HepG2 (cell line): ENCODE measurements around the gene CPED1. TPM values are rescaled to one million over a fixed set of nuclear protein-coding genes. Genes with fewer than 3 reads are reported as not detected.

Experiments used
- ATAC-seq: fragments of 200-7000 bp; cut with Tn5 transposase; 3 replicates; pipeline ENCODE4 v1.9.1; 2020; ENCODE audit warnings: mild to moderate bottlenecking, moderate library complexity
- BruUV-seq: library from RNA; stranded (reverse); fragments of 400-500 nt; replicated peaks from 2 replicates; lab custom pipeline; 2021; lab: Mats Ljungman, UMichigan
- CTCF ChIA-PET: fragments of 300-600 bp; formaldehyde crosslinking; extraction: SDS; loops from one replicate; lab custom pipeline; 2021; ENCODE audit warnings: low total read pairs, inconsistent platforms, low intra/inter-chr PET ratio; lab: Yijun Ruan, JAX
- POLR2A ChIA-PET: fragments of 350-600 bp; sonication (Branson Sonifier 250); formaldehyde crosslinking; loops from one replicate; lab custom pipeline; 2020; ENCODE audit warnings: antibody characterized with exemption, inconsistent platforms; lab: Yijun Ruan, JAX
- DNase-seq: peaks from one replicate; pipeline ENCODE4 v3.0.0-alpha.2; 2015; ENCODE audit warnings: low spot score
- FAIRE-seq: peaks from 3 replicates; lab custom pipeline; 2011; peaks lifted over from hg19 to GRCh38; lab: Jason Lieb, UNC
- H2AFZ ChIP-seq: one replicate; pipeline ENCODE4 v1.6.1; 2011; ENCODE audit warnings: low read length, inconsistent platforms
- H3K27ac ChIP-seq: fragments of 300-600 bp; 3 replicates; pipeline ENCODE4 v1.8.0; 2011; ENCODE audit warnings: mixed run types, mild to moderate bottlenecking, mixed read lengths, low read length, inconsistent platforms; ENCODE audit not compliant: insufficient read depth; ENCODE audit errors: extremely low read length
- H3K27me3 ChIP-seq, 2 experiments: fragments of 200-600 bp in 1 of 2; 2 replicates in 1 of 2; 3 replicates in 1 of 2; pipeline versions ENCODE4 v1.6.0 to v1.8.0; 2011; ENCODE audit warnings: low read length in 2 of 2, mild to moderate bottlenecking in 2 of 2, moderate library complexity in 2 of 2, inconsistent platforms in 1 of 2; ENCODE audit not compliant: insufficient read depth in 2 of 2, control insufficient read depth in 1 of 2
- H3K36me3 ChIP-seq, 2 experiments: fragments of 200-600 bp in 1 of 2; replicated peaks in 1 of 2; 2 replicates in 1 of 2; 3 replicates in 1 of 2; pipeline versions ENCODE4 v1.5.1 to v1.8.0; 2011; ENCODE audit warnings: low read length in 2 of 2, inconsistent platforms in 1 of 2; ENCODE audit not compliant: insufficient read depth in 2 of 2, control insufficient read depth in 1 of 2
- H3K4me1 ChIP-seq: 2 replicates; pipeline ENCODE4 v1.5.1; 2012; ENCODE audit warnings: low read length, inconsistent platforms; ENCODE audit not compliant: insufficient read depth
- H3K4me2 ChIP-seq: 2 replicates; pipeline ENCODE4 v1.6.0; 2011; ENCODE audit warnings: low read depth, low read length, inconsistent platforms
- H3K4me3 ChIP-seq, 3 experiments: fragments of 200-600 bp in 1 of 3; sonication (generic), shearing (Covaris generic) in 1 of 3; replicated peaks in 1 of 3; 2 replicates each; pipeline ENCODE4 v1.5.1; 2011 to 2016; ENCODE audit warnings: low read length in 3 of 3, inconsistent platforms in 2 of 3, low read depth in 2 of 3, mild to moderate bottlenecking in 2 of 3, control low read depth in 1 of 3, mixed read lengths in 1 of 3; ENCODE audit not compliant: insufficient read depth in 1 of 3
- H3K79me2 ChIP-seq: one replicate; pipeline ENCODE4 v1.6.1; 2011; ENCODE audit warnings: low read length, inconsistent platforms; ENCODE audit not compliant: insufficient read depth
- H3K9ac ChIP-seq: 2 replicates; pipeline ENCODE4 v1.6.0; 2011; ENCODE audit warnings: mild to moderate bottlenecking, low read depth, low read length, inconsistent platforms; ENCODE audit not compliant: insufficient read depth
- H3K9me3 ChIP-seq: 2 replicates; pipeline ENCODE4 v1.5.1; 2012; ENCODE audit warnings: mild to moderate bottlenecking, low read length
- H4K20me1 ChIP-seq: 2 replicates; pipeline ENCODE4 v1.6.0; 2011; ENCODE audit warnings: inconsistent platforms, mild to moderate bottlenecking, low read length, moderate library complexity; ENCODE audit not compliant: insufficient read depth
- DMTF1 ChIP-seq: sonication (generic); formaldehyde crosslinking; IDR thresholded peaks from 2 replicates; pipeline ENCODE4 v1.4.0; 2020; ENCODE audit warnings: mild to moderate bottlenecking, missing genetic modification reagents
- FOXO1 ChIP-seq: sonication (generic); formaldehyde crosslinking; IDR thresholded peaks from 2 replicates; pipeline ENCODE4 v1.4.0; 2020; ENCODE audit warnings: missing genetic modification reagents
- GABPA ChIP-seq, 2 experiments: IDR thresholded peaks; 2 replicates each; pipeline ENCODE4 v1.6.1; 2011 to 2016; ENCODE audit warnings: low read depth in 2 of 2, low read length in 1 of 2, missing biosample characterization in 1 of 2, missing genetic modification characterization in 1 of 2
- GPN1 ChIP-seq: sonication (generic); formaldehyde crosslinking; IDR thresholded peaks from 2 replicates; pipeline ENCODE4 v1.5.1; 2020; ENCODE audit warnings: missing genetic modification reagents, borderline replicate concordance
- HNF1A ChIP-seq, 2 experiments: sonication (generic) in 1 of 2; formaldehyde crosslinking in 1 of 2; IDR thresholded peaks; 2 replicates each; pipeline versions ENCODE4 v1.4.0 to v1.6.1; 2016 to 2020; ENCODE audit warnings: borderline replicate concordance in 1 of 2, low read depth in 1 of 2, mild to moderate bottlenecking in 1 of 2, missing genetic modification reagents in 1 of 2
- MAF1 ChIP-seq: sonication (generic); formaldehyde crosslinking; IDR thresholded peaks from 2 replicates; pipeline ENCODE4 v1.5.0; 2020; ENCODE audit warnings: missing genetic modification reagents, borderline replicate concordance
- MEIS2 ChIP-seq: sonication (generic); formaldehyde crosslinking; IDR thresholded peaks from 2 replicates; pipeline ENCODE4 v1.9.0; 2021; ENCODE audit warnings: mild to moderate bottlenecking, missing genetic modification reagents
- NBN ChIP-seq: fragments of 450-650 bp; conservative IDR thresholded peaks from 2 replicates; pipeline ENCODE4 v1.6.1; 2017
- RFXAP ChIP-seq: sonication (generic); formaldehyde crosslinking; IDR thresholded peaks from 2 replicates; pipeline ENCODE4 v1.4.0; 2020; ENCODE audit warnings: missing genetic modification reagents, borderline replicate concordance
- SRF ChIP-seq: IDR thresholded peaks from 2 replicates; pipeline ENCODE4 v1.6.1; 2011; ENCODE audit warnings: mild to moderate bottlenecking, low read depth, low read length, moderate library complexity
- TEAD2 ChIP-seq: sonication (generic); formaldehyde crosslinking; IDR thresholded peaks from 2 replicates; pipeline ENCODE4 v1.9.0; 2021; ENCODE audit warnings: missing genetic modification reagents
- THRA ChIP-seq: sonication (generic); formaldehyde crosslinking; IDR thresholded peaks from 2 replicates; pipeline ENCODE4 v1.4.0; 2020; ENCODE audit warnings: missing genetic modification reagents, borderline replicate concordance
- XBP1 ChIP-seq: sonication (generic); formaldehyde crosslinking; IDR thresholded peaks from 2 replicates; pipeline ENCODE4 v1.5.0; 2020; ENCODE audit warnings: missing genetic modification reagents
- ZFP62 ChIP-seq: sonication (generic); formaldehyde crosslinking; IDR thresholded peaks from 2 replicates; pipeline ENCODE4 v1.4.0; 2020; ENCODE audit warnings: missing genetic modification reagents
- ZNF205 ChIP-seq: IDR thresholded peaks from 2 replicates; pipeline ENCODE4 v1.6.1; 2018; ENCODE audit warnings: missing biosample characterization, missing genetic modification reagents
- ZNF792 ChIP-seq: IDR thresholded peaks from 2 replicates; pipeline ENCODE4 v1.6.1; 2016
- WGBS: methylation state at CpG from one replicate; pipeline ENCODE4 v1.1.6; 2017; ENCODE audit warnings: low lambda C conversion rate; 5-methylcytosine and 5-hydroxymethylcytosine counted together
- in situ Hi-C: cut with HindIII; loops from 2 replicates; pipeline ENCODE4 v1.10.0; 2017; ENCODE audit warnings: low pct_unique_long_range_greater_than_20kb; ENCODE audit not compliant: extremely low pct_ligation_motif_present
- intact Hi-C: fragments of 100-400 bp; cut with micrococcal nuclease; formaldehyde crosslinking; loops from one replicate; pipeline ENCODE4 v1.10.0; 2022; ENCODE audit not compliant: unreplicated experiment
- polyA plus RNA-seq, 8 experiments: library from polyadenylated mRNA; depleted of rRNA in 3 of 8; stranded (reverse) in 7 of 8; unstranded in 1 of 8; fragments of >200 nt; fragmentation: Illumina TruSeq in 4 of 8; extraction: Trizol in 4 of 8; gene quantifications; 2 replicates each; pipeline versions ENCODE4 v1.2.1 to v1.2.3, GENCODE V29; 2011 to 2016; ENCODE audit warnings: low read depth in 4 of 8, missing spikeins in 1 of 8, mixed read lengths in 1 of 8; ENCODE audit not compliant: insufficient read depth in 1 of 8
- total RNA-seq, 5 experiments: library from RNA; depleted of rRNA; stranded (reverse); fragments of >200 nt; fragmentation: Illumina TruSeq; extraction: Trizol; gene quantifications; 2 replicates each; pipeline ENCODE4 v1.2.3, GENCODE V29; 2016; ENCODE audit warnings: low read depth in 1 of 5

CPED1 gene
- total and polyA plus RNA-seq, 2 of the 13 experiments (the other 11 are each of a cell fraction or from before 2014, with no cell fraction given): 11.5 to 27.0 TPM

- Histone ChIP-seq H3K4me3 (no peak overlapping the region), H3K9me3 (no peaks in the 10 kb centered on the region), H3K79me2 (no peaks in the 10 kb centered on the region), H3K9ac (no peak overlapping the region), H2AFZ (no peak overlapping the region), H3K4me1 (peaks cover 21% of the 10 kb centered on the region), H3K27ac (no peak overlapping the region), H3K4me2 (no peak overlapping the region), H4K20me1 (no peaks in the 10 kb centered on the region), H3K36me3 (no peaks in the 10 kb centered on the region), H3K27me3 (peaks cover 0 to 14% of the 10 kb centered on the region in 2 experiments; a peak in 3 of 5 replicates)
- intact Hi-C loops (no loop called here), in situ Hi-C loops (no loop called here)
- BruUV-seq: no TSS peak
- FAIRE-seq: no peak
- ATAC-seq: no peak
- CTCF ChIA-PET: no interaction called here
- 38% methylated on average over 1 of the region's 1 CpG for WGBS
- no peak for TF ChIP-seq GABPA (IDR thresholded peaks at IDR 0.05; ENCODE audit: low read depth, low read length)
- no peak for TF ChIP-seq GABPA (CRISPR knock-in tag; IDR thresholded peaks at IDR 0.05; ENCODE audit: low read depth)
- TF ChIP-seq ZNF792 (CRISPR knock-in tag): no peak
- TF ChIP-seq NBN: no peak
- TF ChIP-seq THRA (CRISPR knock-in tag): no peak
- no peak for TF ChIP-seq MAF1 (CRISPR knock-in tag)
- no peak for TF ChIP-seq MEIS2 (CRISPR knock-in tag)
- TF ChIP-seq ZNF205 (CRISPR knock-in tag): no peak
- no peak for TF ChIP-seq ZFP62 (CRISPR knock-in tag)
- no peak for TF ChIP-seq FOXO1
- no peak for TF ChIP-seq TEAD2 (CRISPR knock-in tag)
- no peak for TF ChIP-seq XBP1
- no peak for TF ChIP-seq HNF1A (IDR thresholded peaks at IDR 0.05; ENCODE audit: low read depth)
- no peak for TF ChIP-seq HNF1A (CRISPR knock-in tag; IDR thresholded peaks at IDR 0.05; ENCODE audit: borderline replicate concordance)
- no peak for TF ChIP-seq DMTF1 (CRISPR knock-in tag)
- no peak for TF ChIP-seq SRF
- TF ChIP-seq RFXAP (CRISPR knock-in tag): no peak
- TF ChIP-seq GPN1 (CRISPR knock-in tag): no peak
- POLR2A ChIA-PET: no interaction called here
- no peak for DNase-seq
Observed at GRCh38 chr7:120991161-120991560, 2.6 kb downstream of the CPED1 start.
